A673 (cell line): ENCODE results near the gene ZNF444. TPM values are rescaled to one million over a fixed set of nuclear protein-coding genes. Genes with fewer than 3 reads are reported as not detected.
A peak's percentile ranks its signal among the peaks of the same experiment; 100 is the strongest.
"Not testable (repeated sequence)": the region's sequence is repeated elsewhere in the genome, so short reads cannot be mapped to it uniquely, and the experiment has no call there.

ENCODE experiments used
- BruUV-seq: library from RNA; stranded (reverse); fragments of 400-500 nt; replicated peaks from 2 replicates; lab custom pipeline; 2021; lab: Mats Ljungman, UMichigan
- CTCF ChIA-PET: fragments of 300-600 bp; sonication (Branson Sonifier 250); formaldehyde crosslinking; loops from one replicate; lab custom pipeline; 2022; ENCODE audit warnings: antibody characterized with exemption; lab: Charles Lee
- POLR2A ChIA-PET: fragments of 300-600 bp; sonication (Branson Sonifier 250); formaldehyde crosslinking; loops from one replicate; lab custom pipeline; 2022; ENCODE audit warnings: antibody characterized with exemption; ENCODE audit not compliant: low non-redundant PET; lab: Charles Lee
- DNase-seq: peaks from one replicate; pipeline ENCODE4 v3.0.0-alpha.2; 2015; ENCODE audit warnings: low spot score
- H3K27ac ChIP-seq: fragments of 200-600 bp; sonication (generic); 2 replicates; pipeline ENCODE4 v1.5.1; 2016; ENCODE audit warnings: mixed run types, low read depth, mild to moderate bottlenecking, mixed read lengths, antibody characterized with exemption, low read length; ENCODE audit not compliant: poor library complexity, severe bottlenecking
- H3K27me3 ChIP-seq: fragments of 200-600 bp; sonication (generic); replicated peaks from 2 replicates; pipeline ENCODE4 v1.6.1; 2017; ENCODE audit warnings: mixed run types, low read depth, mild to moderate bottlenecking, mixed read lengths, antibody characterized with exemption, low read length; ENCODE audit not compliant: insufficient read depth, poor library complexity
- H3K36me3 ChIP-seq: fragments of 200-600 bp; sonication (generic); 2 replicates; pipeline ENCODE4 v1.6.1; 2016; ENCODE audit warnings: mixed run types, mild to moderate bottlenecking, mixed read lengths, antibody characterized with exemption, low read length; ENCODE audit not compliant: insufficient read depth, poor library complexity, severe bottlenecking
- H3K4me1 ChIP-seq: fragments of 200-600 bp; sonication (generic); 2 replicates; pipeline ENCODE4 v1.6.1; 2017; ENCODE audit warnings: mixed run types, mild to moderate bottlenecking, mixed read lengths, antibody characterized with exemption, low read length; ENCODE audit not compliant: insufficient read depth, poor library complexity, severe bottlenecking
- H3K4me3 ChIP-seq: fragments of 200-600 bp; sonication (generic); 2 replicates; pipeline ENCODE4 v1.5.1; 2016; ENCODE audit warnings: low read depth, mixed run types, mild to moderate bottlenecking, mixed read lengths, low read length; ENCODE audit not compliant: poor library complexity, severe bottlenecking
- H3K9me3 ChIP-seq: fragments of 200-600 bp; sonication (generic); 2 replicates; pipeline ENCODE4 v1.6.1; 2016; ENCODE audit warnings: mixed run types, low read depth, mild to moderate bottlenecking, mixed read lengths, antibody characterized with exemption, low read length; ENCODE audit not compliant: poor library complexity, severe bottlenecking
- EZH2 ChIP-seq: fragments of 200-600 bp; sonication (generic); IDR thresholded peaks from 2 replicates; pipeline ENCODE4 v1.6.1; 2017; ENCODE audit warnings: borderline replicate concordance, low read depth, mild to moderate bottlenecking, mixed read lengths, antibody characterized with exemption, low read length; ENCODE audit not compliant: poor library complexity, severe bottlenecking
- intact Hi-C: fragments of 100-400 bp; cut with micrococcal nuclease; formaldehyde crosslinking; loops from one replicate; pipeline ENCODE4 v1.10.0; 2022; ENCODE audit not compliant: unreplicated experiment
- total RNA-seq: library from RNA; stranded (reverse); gene quantifications from 2 replicates; pipeline ENCODE4 v1.2.3, GENCODE V29; 2021
- TF ChIP-seq, protein P1 (sequence below): fragments of 300-800, 200-600 bp; sonication (generic); conservative IDR thresholded peaks from 2 replicates; pipeline ENCODE4 v1.5.1; 2017; ENCODE audit warnings: low read depth, mild to moderate bottlenecking, antibody characterized with exemption, low read length, moderate library complexity, mixed read lengths

ZNF444 gene
- total RNA-seq, 1 experiment from 2014 or later: 45.3 TPM

DNA sequence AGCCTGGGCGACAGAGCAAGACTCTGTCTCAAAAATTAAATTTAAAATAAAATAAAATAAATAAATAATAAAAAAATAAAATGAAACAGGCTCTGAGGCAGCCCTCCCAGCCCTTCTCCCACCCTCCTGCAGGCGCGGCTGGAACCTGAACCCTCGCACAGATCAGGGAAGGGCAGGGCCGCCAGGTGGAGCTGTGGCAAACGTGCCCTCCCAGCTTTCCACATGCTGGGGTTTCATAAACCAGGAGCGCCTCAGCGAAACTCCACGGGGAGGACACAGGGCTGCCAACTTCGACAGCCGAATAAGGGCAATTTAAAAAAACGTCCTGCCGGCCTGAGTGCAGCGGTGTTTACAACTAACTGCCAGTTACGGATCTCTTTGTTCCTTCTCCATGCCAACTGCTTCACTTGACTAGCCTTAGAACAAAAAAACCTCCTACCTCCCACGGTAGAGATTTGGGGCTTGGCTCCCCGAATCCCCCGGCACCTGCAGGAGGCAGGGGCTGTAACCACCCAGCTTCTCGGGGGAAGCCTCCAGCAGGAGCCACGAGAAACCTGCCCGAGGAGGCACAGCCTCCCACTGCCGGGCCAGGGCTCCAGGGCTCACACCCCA, 35.9 kb upstream of the ZNF444 start:
- ChIA-PET CTCF (interaction anchor here (0.6 to 1.3 kb wide), 6 partner anchors 14 to 228 kb away, joined by 3 to 9 read pairs (median 4); no protein-coding TSS in a partner anchor), POLR2A (no interaction called here)
- H3K9me3 ChIP-seq: no peaks in the 10 kb centered on the region
- no TSS peak for BruUV-seq
- peak; percentile 91 for DNase-seq
- no peaks in the 10 kb centered on the region for H3K27me3 ChIP-seq
- H3K27ac ChIP-seq: peak overlapping the region; percentile 82
- H3K4me3 ChIP-seq: no peak overlapping the region
- TF ChIP-seq, protein P1, sequence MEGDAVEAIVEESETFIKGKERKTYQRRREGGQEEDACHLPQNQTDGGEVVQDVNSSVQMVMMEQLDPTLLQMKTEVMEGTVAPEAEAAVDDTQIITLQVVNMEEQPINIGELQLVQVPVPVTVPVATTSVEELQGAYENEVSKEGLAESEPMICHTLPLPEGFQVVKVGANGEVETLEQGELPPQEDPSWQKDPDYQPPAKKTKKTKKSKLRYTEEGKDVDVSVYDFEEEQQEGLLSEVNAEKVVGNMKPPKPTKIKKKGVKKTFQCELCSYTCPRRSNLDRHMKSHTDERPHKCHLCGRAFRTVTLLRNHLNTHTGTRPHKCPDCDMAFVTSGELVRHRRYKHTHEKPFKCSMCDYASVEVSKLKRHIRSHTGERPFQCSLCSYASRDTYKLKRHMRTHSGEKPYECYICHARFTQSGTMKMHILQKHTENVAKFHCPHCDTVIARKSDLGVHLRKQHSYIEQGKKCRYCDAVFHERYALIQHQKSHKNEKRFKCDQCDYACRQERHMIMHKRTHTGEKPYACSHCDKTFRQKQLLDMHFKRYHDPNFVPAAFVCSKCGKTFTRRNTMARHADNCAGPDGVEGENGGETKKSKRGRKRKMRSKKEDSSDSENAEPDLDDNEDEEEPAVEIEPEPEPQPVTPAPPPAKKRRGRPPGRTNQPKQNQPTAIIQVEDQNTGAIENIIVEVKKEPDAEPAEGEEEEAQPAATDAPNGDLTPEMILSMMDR: peak; percentile 81
- TF ChIP-seq EZH2: no peak
- H3K36me3 ChIP-seq: peaks cover 6% of the 10 kb centered on the region
- intact Hi-C loops: loop anchor here (2.0 kb wide), 1 partner anchor 68 kb away; no protein-coding TSS in a partner anchor
- peaks cover 31% of the 10 kb centered on the region for H3K4me1 ChIP-seq

DNA sequence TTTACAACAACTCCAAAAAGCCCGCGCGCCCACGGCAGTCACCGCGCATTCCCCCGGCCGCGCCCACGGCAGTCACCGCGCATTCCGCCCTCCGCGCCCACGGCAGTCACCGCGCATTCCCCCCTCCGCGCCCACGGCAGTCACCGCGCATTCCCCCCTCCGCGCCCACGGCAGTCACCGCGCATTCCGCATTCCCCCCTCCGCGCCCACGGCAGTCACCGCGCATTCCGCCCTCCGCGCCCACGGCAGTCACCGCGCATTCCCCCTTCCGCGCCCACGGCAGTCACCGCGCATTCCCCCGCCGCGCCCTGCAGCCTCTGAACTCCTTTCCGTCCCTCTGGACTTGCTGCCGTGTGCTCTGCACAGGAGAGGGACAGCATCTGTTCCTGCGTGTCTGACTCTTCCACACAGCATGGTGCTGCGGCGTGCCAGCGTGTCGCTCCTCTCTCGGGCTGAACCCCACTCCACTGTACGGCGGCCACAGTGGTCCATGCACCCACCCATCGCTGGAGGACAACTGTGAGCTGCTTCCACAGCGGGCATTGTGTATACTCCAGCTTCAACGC, 35.2 kb upstream of the ZNF444 start:
- BruUV-seq, H3K36me3 ChIP-seq, H3K27me3 ChIP-seq, POLR2A ChIA-PET, H3K9me3 ChIP-seq, H3K4me3 ChIP-seq, DNase-seq: not testable (repeated sequence)
- Histone ChIP-seq H3K4me1 (peaks cover 38% of the 10 kb centered on the region), H3K27ac (peak overlapping the region; percentile 82)
- CTCF ChIA-PET: interaction anchor here (0.6 to 0.9 kb wide), 2 partner anchors 64 to 228 kb away, joined by 3 to 6 read pairs; no protein-coding TSS in a partner anchor
- intact Hi-C loops: loop anchor here (2.0 kb wide), 1 partner anchor 67 kb away; no protein-coding TSS in a partner anchor

DNA sequence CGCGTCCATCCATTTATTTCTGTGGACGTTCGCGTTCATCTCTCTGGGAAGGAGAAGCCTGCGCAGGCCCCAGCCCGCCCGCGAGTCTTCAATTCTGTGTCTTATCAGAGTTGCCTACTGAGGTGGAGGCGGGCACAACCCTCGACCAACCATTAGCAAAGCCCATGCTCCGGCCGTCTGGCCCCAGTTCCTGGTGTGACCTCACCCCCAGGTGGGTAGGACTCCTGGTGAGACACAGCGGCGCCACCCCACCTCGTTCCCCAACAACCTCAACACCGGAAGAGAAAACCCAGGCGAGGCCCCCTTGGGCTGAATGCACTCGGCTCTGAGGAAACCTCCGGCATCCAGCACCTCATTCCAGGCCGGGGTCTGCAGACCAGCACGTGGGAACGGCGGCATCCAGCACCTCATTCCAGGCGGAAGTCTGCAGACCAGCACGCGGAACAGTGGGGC, 34.7 kb upstream of the ZNF444 start:
- CTCF ChIA-PET: no interaction called here
- no peak for DNase-seq
- TF ChIP-seq, protein P1: no peak
- TF ChIP-seq EZH2: no peak
- POLR2A ChIA-PET: no interaction called here
- no TSS peak for BruUV-seq
- Histone ChIP-seq H3K27me3 (no peaks in the 10 kb centered on the region), H3K9me3 (no peaks in the 10 kb centered on the region), H3K4me1 (peaks cover 43% of the 10 kb centered on the region), H3K36me3 (peaks cover 4% of the 10 kb centered on the region), H3K27ac (no peak overlapping the region), H3K4me3 (no peak overlapping the region)
- intact Hi-C loops: no loop called here
